Kasumi-1 (cell line): Measurements from ENCODE around the gene SESN2.

Source experiments
- DNase-seq, 2 experiments: peaks; one replicate each; lab custom pipeline; 2025; lab: John Stamatoyannopoulos, UW

SESN2 gene, protein sequence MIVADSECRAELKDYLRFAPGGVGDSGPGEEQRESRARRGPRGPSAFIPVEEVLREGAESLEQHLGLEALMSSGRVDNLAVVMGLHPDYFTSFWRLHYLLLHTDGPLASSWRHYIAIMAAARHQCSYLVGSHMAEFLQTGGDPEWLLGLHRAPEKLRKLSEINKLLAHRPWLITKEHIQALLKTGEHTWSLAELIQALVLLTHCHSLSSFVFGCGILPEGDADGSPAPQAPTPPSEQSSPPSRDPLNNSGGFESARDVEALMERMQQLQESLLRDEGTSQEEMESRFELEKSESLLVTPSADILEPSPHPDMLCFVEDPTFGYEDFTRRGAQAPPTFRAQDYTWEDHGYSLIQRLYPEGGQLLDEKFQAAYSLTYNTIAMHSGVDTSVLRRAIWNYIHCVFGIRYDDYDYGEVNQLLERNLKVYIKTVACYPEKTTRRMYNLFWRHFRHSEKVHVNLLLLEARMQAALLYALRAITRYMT

DNA sequence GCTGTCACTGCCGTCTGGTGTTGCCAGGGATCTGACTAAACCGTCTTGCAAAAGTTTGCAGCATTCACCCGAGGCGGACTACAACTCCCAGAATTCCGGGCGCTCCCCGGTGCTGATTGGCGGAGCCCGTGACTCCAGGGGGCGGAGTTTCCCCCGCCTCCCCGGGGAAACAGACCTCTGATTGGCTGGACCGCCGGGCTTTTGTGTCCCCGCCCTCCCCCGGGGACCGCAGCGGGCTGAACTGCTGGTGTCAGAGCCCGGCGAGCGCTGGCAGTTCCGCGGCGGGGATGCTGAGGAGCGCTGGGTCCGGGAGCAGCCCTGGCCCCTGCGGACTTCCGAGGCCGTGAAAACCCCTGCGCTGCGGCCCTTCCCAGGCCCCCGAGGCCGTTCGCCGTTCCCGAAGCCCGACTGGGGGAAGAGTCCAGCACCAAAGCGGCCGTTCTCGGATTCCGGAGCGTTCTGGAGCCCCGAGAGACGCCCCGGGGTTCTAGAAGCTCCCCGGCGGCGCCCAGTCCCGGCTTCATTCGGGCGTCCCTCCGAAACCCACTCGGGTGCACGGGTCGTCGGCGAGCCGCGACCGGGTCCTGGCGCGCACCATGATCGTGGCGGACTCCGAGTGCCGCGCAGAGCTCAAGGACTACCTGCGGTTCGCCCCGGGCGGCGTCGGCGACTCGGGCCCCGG lies at the start of gene SESN2:
Gene SESN2, plus strand, starts transcription at position 267 of the 682 bp plus-strand sequence. Its CDS starts 330 bp downstream, at position 597.
- peak; percentile 94 to 97 for DNase-seq

DNA sequence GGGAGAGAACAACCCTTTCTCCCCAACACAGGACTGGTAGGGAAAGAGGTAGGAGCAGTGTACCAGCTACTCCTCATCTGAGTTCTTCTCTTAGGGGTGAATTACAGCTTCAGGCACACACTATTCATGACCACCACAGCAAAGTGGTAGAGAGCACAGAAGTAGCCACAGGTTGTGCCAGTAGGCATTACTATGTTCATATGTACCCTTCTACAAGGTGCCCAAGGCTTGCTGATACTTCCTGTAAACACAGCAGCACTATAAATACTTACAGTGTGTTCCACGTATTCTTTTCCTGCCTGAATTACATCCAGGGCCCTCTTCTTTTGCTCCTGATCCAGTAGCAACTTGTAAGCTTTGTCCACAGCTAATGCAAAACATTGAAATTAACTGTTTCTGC lies 49.6 kb upstream of the SESN2 start:
- DNase-seq: no peak

DNA sequence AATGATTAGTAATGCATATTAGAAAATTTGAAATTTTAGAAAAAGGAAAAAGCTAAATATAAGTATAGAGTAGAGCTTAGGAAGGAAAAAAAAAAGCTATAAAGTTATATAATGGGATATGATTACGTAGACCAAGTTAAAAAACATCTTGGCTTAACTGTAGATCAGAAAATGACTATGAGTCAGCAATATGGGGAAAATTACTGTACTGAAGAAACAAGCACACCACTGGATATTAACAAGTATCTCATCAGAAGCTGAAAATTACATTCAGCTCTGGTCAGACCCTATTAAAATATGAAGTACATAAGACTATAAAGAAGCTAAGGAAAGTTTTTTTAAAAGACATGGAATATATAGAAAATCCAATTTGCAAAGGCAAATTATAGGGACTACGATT lies 46.0 kb upstream of the SESN2 start:
- DNase-seq: no peak

DNA sequence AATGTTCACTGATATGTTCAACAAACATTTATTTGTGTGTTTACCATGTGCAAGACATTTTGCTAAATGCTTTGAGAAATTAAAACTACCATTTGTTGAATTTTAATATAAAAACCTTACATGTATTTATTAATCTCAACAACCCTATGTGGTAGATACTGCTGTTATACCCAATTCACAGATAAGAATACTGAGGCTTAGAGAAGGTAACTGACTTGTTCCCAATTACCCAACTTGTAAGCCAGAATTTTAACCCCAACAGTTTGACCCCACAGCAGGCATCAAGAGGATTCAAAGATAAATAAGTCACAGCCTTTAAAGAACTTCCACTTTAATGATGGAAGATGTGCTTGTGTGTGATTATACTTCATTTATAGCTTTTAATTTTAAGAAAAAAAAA lies 30.2 kb upstream of the SESN2 start:
- no peak for DNase-seq

DNA sequence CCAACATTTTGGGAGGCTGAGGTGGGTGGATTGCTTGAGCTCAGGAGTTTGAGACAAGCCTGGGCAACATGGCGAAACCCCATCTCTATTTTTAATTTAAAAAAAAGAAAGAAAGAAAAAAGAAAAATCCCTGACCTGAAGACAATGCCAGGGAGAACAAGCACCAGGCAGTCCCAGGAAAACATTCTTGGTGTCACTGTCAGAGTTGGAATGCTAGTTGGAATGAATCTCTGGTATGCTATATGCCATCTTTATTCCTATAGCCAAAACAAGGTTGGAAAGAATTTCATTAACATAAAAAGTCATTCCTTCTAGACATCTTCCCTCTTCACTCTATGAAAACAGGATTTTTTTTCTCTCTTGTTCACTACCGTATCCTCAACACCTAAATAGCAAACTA lies 29.3 kb upstream of the SESN2 start:
- no peak for DNase-seq

DNA sequence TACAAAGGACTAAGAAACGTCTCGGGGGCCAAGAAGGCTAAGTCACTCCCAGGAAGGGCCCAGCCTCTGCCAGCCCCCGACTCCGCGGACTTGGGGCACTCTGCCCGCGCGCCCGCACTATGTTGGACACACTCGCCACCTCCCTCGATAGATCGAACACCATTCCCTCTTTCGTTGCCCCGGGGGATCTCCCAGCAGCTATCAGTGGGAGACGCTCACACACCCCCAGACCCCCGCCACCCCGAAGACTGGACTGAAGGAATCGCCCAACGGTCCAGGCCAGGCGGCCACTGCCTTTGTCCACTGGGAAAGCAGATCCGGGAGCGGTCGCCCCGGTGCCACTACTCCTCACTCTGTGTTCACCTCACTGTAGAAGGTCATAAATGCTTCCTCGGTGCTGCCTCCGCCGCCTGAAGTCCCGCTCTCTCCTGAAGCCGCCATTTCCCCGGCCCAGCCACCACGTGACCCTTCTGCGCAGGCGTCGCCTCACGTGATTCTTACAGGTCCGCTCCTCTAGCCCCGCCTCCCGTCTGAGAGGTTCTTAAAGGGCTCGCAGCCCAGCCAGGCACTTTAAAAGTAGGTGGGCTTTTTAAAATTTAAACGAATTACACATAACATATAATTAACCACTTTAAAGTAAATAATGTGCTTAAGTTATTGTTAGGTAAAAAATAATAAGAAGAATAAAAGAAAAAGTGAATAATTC lies 26.6 kb upstream of the SESN2 start, which contains the start of gene DNAJC8:
Gene DNAJC8, minus strand, starts transcription at position 472 of the 706 bp plus-strand sequence. Its CDS starts 31 bp downstream, at position 441.
- DNase-seq: peak; percentile 90

DNA sequence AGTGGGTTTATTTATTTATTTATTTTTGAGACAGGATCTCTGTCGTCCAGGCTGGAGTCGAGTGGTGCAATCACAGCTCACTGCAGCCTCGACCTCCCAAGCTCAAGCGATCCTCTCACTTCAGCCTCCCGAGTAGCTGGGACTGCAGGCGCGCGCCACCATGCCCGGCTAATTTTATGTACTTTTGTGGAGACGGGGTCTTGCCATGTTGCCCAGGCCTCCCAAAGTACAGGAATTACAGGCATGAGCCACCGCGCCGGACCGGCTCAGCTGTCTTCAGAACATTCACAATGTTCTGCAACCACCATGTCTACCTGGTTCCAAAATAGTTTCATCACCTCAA lies 26.1 kb upstream of the SESN2 start:
- no peak for DNase-seq

DNA sequence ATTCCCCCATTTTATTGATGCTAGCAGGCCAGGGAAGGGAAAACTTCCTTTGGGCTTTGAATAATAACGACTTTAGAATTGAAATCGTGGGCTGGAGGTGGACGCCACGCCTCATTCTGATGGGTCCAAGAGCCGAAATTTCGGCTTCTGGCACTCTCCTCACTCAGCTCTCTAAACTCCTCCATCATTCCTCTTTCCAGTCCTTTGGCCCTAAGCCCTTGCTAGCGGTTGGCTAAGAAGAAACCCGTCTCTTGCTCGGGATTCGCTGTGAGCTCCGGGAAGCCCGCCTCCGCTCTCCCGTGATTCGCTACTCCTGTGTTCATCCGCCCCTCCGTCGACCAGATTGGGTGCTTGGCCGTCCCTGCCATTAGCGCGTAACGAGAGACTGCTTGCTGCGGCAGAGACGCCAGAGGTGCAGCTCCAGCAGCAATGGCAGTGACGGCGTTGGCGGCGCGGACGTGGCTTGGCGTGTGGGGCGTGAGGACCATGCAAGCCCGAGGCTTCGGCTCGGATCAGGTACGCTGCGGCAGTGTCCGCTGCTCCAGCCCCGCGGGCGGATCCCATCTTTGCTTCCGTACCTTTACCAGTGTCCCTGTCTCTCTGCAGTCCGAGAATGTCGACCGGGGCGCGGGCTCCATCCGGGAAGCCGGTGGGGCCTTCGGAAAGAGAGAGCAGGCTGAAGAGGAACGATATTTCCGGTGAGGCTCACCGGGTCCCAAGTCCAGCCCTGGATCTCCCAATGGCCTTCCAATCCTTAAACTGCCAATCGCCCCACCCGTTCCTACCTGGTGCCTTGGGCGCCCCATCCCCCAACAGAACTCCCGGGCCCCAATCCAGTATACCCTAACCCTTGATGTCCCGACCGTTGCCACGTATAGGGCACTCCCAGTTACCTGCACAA lies 23.3 kb upstream of the SESN2 start, which contains the start of gene ATP5IF1:
Gene ATP5IF1, plus strand, starts transcription at position 370 of the 901 bp plus-strand sequence. Its CDS starts 60 bp downstream, at position 430.
- DNase-seq: peak; percentile 99

DNA sequence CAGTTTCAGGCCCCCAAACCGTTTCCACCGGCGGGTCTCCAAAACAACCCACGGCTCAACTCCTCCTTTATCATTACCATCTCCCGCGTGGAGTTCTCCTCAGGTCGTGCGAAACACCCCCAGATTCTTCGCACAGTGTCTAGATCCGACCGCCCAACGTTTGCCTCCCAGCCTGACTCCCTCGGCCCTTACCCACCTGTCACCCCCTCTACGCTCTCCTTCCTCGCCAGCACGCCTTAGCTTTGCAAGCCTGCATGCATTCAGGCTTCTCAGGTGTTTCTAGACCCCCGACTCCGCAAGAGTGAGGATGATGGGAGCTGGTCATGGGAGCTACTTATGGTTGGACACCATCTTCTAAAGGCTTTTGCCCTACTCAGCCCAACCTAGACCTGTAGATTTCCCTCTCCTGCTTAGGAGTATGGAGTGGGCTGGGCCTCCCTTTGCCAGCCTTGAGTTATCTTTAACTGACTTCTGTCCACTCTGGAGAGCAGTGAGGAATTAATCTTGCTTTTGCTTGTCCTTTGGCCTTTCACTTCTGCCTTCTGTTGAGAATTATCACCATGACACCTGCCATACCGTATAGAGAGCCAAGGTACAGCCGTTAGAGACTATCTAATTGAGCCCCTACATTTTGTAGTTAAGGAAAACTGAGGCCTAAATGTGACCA lies 22.5 kb upstream of the SESN2 start:
- DNase-seq: no peak

DNA sequence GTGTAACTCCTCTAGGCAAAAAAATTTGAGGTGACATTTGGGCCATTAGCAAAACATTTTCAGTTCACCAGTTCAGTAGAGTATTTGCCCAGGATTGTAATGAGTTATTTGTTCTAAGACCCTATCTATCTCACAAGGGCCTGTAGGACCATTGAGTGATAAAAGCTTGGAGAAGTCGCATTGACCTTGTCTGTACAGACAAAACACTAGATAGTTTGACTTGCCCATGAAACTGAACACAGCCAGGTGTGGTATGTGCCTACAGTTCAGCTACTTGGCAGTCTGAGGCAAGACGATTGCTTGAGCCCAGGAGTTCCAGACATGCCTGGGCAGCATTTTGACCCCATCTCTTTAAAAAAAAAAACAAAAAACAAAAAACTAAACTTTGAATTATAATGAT lies 20.3 kb upstream of the SESN2 start:
- no peak for DNase-seq

DNA sequence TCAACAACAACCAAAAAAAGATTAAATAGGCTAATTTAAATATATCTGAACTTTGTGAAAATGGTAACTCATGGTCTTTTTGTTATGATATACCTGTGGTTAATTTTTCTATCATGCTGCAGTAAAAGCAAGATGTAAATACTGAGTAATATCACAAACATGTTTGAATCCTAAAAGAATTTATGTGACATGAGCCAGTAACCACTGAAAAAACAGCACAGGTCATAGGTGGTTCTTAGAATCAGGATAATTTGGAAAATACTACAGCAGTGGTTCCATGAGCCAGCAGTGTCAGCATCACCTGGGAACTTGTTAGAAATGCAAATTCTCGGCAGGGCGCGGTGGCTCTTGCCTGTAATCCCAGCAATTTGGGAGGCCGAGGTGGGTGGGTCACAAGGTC lies 19.3 kb upstream of the SESN2 start:
- no peak for DNase-seq

DNA sequence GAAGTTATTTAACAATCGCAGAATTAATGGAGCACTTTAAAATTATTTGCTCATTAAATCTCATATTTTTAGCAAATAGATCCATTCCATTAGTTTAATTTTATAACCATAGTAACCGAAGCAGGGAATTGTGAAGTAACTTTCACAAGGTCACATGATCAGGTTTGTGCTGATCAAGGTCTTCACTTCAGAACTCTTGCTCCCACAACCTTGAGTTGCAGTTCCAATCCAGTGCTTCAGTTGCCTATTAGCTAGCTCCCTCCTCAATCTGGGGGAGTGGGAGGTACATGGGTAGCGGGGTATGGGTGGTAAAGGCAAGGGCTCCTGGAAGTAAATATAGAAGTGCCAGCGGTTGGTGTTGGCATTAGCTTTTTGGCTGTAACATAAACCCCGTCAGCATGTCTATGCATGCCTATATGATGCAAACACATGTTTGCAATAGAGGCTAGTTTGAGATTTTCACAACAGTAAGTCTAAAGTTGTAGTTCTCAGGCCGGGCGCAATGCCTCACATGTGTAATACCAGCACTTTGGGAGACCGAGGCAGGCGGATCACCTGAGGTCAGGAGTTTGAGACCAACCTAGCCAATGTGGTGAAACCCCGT lies 17.6 kb upstream of the SESN2 start:
- DNase-seq: no peak

DNA sequence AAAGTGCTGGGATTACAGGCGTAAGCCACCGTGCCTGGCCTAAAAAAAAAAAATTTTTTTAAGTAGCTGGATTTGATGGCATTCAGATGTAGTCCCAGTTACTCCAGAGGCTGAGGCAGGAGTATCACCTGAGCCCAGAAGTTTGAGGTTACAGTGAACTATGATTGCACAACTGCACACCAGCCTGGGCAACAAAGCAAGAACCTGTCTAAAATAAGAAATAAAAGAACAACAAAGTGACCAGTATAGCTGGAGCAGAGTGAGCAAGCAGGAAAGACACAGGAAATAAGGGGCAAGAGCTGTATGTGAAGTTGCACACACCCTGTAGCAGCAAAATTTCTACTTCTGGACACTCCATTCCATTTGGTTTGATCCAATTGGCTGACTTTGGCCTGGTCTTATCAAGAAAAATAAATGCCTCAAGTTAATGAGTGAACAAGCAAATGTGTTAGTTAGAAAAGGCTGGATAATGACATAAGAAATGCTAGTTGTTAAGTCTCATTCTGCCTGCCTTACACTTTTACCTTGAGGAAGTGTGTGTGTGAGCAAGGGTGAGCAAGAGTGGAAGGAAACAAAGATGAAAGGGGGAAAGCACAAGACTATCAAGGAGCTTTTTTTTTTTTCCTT lies 15.5 kb upstream of the SESN2 start:
- DNase-seq: no peak

DNA sequence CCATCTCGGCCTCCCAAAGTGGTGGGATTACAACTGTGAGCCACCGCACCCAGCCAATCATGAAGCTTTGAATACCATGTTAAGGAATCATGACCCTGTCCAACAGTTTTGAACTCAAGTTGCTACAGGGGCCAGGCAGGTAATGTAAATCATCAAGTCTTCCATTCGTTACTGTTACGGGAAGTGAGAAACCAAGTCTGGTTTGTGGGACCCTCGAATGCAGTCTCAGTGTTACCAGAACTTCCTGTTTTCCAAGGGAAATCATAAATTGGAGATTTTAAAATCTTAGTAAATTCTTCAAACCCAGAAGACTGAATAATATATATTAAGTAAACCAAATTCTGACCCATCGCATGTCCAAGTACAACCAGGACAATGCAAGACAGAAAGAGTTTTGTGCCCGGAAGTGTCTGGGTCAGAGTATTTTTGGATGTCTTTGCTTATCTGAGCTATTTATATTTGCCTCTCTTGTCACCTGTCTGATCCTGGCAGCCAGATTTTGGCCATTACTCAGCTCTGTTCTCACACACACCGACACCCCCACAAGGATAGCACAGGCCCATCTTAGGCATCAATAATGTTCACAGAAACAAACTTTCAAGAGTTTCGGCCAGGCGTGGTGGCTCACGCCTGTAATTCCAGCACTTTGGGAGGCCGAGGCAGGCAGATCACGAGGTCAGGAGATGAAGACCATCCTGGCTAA lies 14.6 kb upstream of the SESN2 start:
- no peak for DNase-seq

DNA sequence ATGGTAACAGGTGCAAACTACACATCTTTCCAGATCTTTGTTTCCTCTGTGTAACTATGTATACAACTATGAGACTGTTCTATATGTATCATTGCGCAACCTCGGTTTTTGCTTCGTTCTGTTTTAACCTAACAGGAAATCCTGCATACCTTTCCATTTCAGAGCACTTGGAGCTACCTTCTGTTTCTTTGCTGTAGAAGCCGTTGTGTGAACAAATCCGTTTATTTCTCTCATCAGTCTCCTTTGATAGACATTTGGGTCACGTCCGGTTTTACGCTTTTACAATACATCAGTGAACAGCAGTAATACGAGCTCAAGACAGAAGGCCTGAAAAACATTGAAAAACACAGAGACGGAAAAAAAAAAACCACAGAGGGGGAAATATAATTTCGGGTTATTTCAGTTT lies 12.9 kb upstream of the SESN2 start:
- peak; percentile 47 to 61 for DNase-seq

DNA sequence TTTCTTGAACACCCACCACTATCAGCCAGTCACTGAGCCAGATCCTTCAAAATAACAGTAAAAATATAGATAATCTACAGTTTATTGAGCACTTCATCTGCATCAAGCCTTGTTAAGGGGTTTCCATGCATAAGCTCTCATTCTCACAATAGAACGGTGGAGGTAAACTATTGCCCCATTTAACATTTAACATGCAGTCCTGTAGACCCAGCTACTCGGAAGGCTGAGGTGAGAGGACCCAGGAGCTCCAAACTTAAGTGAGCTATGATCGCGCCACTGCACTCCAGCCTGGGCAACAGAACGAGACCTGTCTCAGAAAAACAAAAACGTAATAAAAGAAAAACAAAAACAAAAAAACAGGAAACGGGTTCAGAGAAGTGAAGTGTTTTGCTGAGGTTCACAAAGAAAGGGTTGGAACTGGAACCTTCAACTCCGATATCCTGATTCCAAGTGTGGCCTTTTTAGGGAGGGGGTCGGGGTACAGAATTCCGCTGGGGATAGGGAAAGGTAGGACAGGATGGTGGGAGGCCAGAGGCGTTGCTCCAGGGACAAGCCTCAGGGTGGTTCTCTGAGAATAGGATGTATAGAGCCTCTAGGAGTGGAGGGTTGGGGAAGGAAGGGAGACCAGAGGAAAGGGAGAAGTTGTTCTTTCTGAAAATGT lies 11.6 kb upstream of the SESN2 start:
- peak in 1 of 2 experiments; percentile 46 for DNase-seq

DNA sequence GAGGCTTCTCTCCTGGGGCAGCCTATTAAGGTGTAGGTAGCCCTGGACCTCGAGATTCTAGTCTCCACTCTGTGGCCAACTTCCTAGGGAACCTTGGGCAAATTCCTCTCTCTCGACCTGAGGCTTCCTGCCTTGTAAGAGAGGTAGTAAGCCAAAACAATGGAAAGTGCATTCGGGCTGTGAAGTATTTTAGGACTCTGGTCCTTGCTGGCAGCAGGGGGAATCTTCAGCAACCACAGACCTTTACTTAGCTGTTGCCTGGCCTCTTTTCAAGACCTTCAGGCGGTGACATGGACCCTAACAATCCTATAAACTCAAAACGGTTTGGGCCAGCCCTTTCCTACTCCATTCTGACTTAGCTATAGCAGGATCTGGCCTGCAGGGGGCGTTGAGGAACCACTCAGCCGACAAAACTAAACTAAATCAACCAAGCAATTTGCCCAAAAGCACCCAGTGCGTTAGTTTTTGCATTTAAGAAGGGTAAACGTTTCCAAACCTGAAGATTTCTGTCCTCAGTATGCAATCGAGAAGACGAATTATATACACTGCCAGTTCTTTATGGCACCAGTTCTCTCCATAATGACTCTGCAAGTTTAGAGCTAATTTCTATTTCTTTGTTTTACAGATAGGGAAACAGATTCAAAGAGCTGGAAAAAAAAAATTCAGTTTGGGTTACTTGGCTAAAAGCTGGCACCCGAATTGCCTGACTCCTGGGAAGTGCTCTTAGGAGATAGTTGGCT lies 10.9 kb upstream of the SESN2 start:
- DNase-seq: peak; percentile 83 to 92
